Measurements from ENCODE around the gene NPEPL1.
"Not testable (repeated sequence)": the region's sequence is repeated elsewhere in the genome, so short reads cannot be mapped to it uniquely, and the experiment has no call there.

The NPEPL1 gene

GRCh38 chr20:58715391-58715800, 22.8 kb downstream of the NPEPL1 start:
- DNase-seq (ENCODE audit: low spot score): no peak

DNA sequence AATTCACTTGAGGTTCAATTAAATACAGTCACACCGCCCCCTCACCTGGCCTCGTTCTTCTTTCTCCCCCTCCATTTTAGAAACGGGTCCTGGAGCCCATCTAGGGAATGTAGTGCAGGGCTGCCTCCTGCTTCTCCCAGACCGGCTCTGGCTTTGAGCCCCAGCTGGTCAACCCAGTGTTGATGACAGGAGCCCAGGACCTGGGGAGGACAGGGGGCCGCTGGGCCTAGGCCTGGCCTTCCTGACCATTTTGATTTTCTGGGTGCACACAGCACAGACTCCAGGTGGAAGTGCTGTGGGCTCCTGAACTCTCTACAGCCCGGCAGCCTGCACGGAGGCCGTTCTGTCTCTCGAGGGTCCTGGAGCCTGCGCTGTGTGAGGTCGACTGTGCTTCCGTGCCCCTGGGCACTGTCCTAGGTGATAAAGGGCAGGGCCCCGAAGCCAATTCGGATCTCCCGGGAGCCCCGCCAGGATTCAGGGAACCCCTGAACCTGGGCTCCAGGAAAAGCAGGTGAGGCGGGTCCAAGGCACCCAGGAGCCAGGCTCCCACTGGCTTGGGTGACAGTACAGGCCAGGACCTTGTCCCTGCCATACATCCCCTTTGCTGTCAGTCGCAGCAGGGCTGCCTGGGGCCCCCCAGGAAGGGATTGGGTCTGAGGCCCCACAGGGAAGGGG, 23.3 kb downstream of the NPEPL1 start:
- DNase-seq (ENCODE audit: low spot score): no peak

- no peak for DNase-seq (ENCODE audit: low spot score)
Measured at GRCh38 chr20:58716476-58717277, 24.1 kb downstream of the NPEPL1 start.

DNA sequence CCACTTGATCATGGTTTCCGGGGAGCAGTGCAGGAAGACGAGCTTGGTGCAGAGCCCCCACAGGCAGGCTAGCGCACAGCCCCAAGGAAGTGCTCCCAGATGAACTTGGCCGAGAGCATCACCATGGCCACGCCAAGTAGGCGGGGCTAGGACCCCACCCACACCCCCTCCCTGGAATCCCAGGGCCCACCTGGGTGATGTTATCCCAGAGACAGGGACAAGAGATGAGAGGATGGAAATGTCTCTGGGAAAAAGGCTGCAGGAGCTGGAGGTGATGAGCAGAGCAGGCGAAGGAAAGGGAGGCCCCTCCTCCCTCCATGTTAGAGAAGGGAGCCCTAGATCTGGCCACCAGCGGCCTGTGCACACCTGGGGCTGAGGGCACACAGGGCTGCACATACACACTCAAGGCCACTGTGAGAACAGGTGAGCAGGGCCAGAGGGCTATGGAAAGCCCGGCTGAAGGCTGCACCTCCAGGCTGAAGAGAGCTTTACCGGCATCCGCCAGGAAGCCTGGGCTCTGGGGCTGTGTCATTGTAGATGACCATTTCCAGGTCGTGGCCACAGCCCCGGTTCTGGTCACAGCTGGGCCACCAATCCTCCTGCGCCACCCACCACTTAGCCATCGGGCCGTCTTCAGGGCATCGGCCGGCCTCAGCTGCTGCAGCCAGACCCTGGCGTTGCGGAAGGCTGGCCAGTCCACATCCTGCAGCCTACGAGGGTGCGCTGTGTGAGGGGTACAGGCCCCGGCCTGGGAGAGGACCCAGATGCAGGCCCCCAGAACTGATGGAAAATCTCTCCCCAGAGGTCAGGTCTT, 24.9 kb downstream of the NPEPL1 start:
- DNase-seq (ENCODE audit: low spot score): no peak

- no peak for DNase-seq (ENCODE audit: low spot score)
Measured at GRCh38 chr20:58718121-58718563, 25.5 kb downstream of the NPEPL1 start.

- no peak for DNase-seq (ENCODE audit: low spot score)
Measured at GRCh38 chr20:58718729-58719128, 26.1 kb downstream of the NPEPL1 start.

- DNase-seq (ENCODE audit: low spot score): no peak
Measured at GRCh38 chr20:58719258-58719657, 26.7 kb downstream of the NPEPL1 start.

DNA sequence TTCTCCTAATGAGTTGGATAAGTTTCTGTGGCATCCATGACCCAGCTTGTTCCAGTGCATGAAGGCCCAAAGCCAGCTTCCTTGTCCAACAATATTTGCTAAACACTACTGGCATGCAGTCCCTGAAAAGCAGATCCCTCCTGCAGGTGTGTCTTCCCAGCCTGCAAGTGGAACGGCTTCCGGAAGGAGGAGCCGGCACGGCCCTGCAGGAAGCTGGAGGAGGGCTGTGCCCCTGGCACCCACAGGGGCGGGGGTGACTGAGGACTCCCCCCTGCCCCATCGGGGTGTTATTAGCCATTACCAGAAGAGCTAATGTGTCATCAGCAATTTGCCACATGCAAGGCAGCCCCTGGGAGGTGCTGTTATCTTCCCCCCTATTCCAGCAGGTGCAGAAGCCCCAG, 27.4 kb downstream of the NPEPL1 start:
- no peak for DNase-seq (ENCODE audit: low spot score)

- no peak for DNase-seq (ENCODE audit: low spot score)
Measured at GRCh38 chr20:58720890-58721289, 28.3 kb downstream of the NPEPL1 start.

DNA sequence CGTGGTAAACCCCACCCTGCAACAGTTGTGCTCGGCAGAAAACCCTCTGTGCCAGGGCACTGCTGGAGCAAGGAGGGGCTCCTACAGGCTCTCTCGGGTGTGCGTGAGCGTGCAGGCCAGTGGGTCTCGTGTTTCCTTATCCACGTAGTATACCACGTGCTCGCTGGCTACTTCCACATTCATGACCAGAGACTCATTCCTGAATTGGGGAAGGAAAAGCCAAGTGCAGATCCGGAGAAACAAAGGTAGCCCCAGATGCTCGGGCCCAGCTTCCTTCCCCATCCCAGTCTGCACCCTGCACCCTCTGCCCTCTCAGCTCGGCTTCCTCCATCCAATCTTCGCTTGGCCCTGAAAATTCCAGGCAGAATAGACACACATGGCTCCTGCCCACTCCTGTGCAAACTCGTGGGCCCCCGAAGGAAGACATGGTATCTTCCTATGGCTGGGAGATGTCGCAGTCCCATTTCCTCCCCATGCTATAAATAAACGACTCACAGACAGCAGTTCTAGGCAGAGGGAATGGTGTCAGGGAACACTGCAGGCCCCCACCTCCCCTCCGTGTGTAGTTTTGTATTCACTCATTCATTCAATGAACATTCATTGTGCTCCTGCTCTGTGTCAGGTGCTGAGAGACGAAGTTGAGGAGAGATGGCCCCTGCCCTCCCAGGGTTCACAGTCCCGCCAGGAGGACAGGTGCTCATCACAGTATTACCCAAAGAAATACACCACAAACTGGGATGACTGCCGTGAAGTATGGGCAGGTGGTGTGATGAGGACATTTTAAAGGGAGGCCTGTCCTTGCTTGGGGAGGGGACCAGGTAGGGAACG, 29.6 kb downstream of the NPEPL1 start:
- DNase-seq (ENCODE audit: low spot score): no peak

DNA sequence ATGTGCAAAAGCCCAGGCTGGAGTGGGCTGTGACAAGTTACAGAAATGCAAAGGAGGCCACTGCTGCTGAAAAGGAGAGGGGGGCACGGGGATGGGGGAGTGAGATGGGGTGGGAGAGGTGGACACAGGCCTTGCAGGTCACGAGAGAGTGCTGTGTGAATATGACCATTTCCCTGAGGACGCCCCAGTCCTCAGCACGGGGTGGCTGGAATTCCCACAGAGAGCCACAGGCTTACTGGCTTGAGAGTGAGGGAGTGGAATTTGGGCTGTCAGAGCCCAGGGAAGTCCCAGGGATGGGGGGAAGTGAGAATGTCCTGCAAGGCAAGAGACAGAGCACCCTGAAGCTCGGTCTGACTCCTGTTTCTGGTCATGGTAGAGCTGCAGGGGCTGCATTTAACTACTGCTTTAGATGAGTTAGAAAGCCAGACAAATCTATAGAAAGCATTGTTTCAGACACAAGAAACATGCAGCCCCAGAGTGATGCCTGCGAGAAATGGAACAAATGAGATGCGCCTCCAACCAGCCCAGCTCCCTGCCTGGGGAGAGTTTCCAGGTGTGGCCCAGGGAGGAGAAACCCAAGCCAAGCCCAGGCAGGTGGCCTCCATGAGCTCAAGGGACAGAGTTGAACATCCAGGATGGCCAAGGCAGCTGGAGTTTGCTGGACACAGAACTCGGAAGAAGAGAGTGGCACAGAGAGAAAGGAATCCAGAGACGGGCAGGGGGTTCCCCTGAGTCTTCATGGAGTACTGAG, 30.5 kb downstream of the NPEPL1 start:
- DNase-seq (ENCODE audit: low spot score): no peak

GRCh38 chr20:58723628-58723984, 31.0 kb downstream of the NPEPL1 start:
- no peak for DNase-seq (ENCODE audit: low spot score)

GRCh38 chr20:58726156-58726555, 33.6 kb downstream of the NPEPL1 start:
- DNase-seq (ENCODE audit: low spot score): not testable (repeated sequence)

GRCh38 chr20:58731192-58731591, 38.6 kb downstream of the NPEPL1 start:
- no peak for DNase-seq (ENCODE audit: low spot score)

- DNase-seq (ENCODE audit: low spot score): no peak
Measured at GRCh38 chr20:58737198-58737597, 44.6 kb downstream of the NPEPL1 start.

DNA sequence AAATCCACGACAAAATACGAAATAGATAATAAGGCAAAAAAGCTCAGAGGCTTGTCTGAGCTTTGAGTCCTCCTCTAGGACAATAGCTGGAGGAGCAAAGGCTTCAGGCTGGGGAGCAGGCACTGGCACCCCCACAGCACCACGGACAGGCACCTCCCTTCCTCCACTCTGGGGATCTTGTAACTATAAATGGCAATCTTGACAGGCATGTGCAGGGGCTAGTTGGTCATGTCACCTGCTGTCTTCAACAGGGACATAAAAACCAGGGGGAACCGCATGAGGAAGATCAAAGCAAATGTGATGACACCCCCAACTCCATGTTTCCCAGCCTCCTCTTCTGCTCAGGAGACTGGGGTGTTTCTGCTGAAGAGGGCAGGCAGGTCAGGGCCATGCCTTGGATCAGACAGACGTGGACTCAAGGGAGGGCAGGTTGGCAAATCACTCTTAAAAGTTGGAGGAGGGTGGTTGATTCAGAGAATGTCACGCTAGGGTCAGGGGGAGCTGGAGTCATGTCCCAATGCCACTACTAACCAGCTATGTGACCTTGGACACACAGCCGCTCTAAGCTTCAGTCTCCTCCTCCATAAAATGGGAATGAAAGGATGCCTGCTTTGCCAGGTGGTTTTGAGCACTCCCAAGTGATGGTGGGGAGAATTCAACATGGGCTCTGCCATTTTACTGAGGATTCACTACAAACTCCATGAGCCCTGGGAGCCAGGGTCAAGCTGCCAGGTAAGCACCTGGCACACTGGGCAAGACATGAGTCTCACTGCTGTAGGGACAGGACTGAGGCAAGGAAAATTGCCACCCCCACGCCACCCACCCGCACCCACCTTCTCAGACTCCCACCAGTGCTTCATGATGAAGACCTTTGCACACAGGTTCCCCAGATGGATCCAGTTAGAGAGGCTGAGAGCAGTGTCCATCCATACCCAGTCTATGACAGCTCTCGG, 48.0 kb downstream of the NPEPL1 start:
- no peak for DNase-seq (ENCODE audit: low spot score)

GRCh38 chr20:58741384-58741783, 48.8 kb downstream of the NPEPL1 start:
- DNase-seq (ENCODE audit: low spot score): no peak

GRCh38 chr20:58742668-58743566, 50.3 kb downstream of the NPEPL1 start:
- DNase-seq (ENCODE audit: low spot score): no peak

Data from RKO (cell line).